IMR-90 (cell line): ENCODE measurements around the gene FAM78B.

Experiments used
- CTCF ChIP-seq: conservative IDR thresholded peaks from 2 replicates; pipeline ENCODE4 v1.5.1; 2012; ENCODE audit warnings: mild to moderate bottlenecking, low read depth, low read length, improper control_type of control experiment
- RCOR1 ChIP-seq: IDR thresholded peaks from 2 replicates; pipeline ENCODE4 v1.6.1; 2012; ENCODE audit warnings: mild to moderate bottlenecking, low read length, improper control_type of control experiment; ENCODE audit not compliant: insufficient replicate concordance

GRCh38 chr1:166069390-166069789, 97.4 kb downstream of the FAM78B start:
- TF ChIP-seq RCOR1, result no peak
- no peak for TF ChIP-seq CTCF
